GM20000 (cell line): ENCODE results near the gene SLC22A23.
A peak's percentile ranks its signal among the peaks of the same experiment; 100 is the strongest.

Source experiments
- DNase-seq: peaks from one replicate; pipeline ENCODE4 v3.0.0; 2012; ENCODE audit warnings: low spot score
- CTCF ChIP-seq: IDR thresholded peaks from 2 replicates; pipeline ENCODE4 v1.5.1; 2012; ENCODE audit warnings: mild to moderate bottlenecking, control low read depth; ENCODE audit errors: extremely low read depth, missing control alignments

Gene SLC22A23

DNA sequence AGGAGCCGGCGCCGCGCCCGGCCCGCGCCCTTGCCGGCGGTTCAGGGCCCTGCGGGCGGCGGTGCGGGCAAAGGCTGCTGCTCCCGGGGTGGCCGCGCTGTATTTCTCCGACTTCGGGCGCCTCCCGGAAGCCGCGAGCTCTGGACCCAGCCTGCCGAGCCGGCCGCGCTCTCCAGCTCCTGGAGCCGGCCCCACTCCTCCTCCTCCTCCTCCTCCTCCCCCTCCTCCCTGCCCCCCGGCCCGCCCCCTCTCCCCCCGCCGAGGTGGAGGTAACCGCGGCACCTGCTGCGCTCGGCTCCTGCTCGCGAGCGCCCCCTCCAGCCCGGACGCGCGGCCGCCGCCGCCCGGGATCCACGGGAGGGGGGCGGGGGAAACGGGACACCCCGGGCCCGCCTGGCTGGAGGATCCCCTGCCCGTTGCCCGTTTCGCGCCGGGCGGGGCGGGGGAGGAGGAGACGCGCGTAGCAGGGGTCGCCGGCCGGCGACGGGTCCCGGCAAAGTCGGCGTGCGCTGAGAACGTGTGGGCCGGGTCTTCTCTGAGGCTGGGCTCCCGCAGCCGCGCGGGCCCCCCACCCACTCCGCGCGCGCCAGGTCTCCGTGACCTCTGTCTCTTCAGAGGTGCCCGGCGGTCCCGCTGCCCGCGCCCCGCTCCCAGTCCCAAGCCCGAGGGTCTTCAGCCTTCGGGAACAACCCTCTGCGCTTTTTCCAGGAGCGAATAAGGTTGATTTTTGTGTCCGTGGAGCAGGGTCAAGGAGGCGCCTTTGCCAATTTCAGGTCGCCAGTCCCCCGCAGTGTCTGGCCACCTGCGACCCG is at the start of gene SLC22A23:
Gene SLC22A23 (minus strand): TSS at position 153 of the 812 bp plus-strand sequence. CDS start 491 bp downstream, outside the sequence.
- peak; percentile 95 for DNase-seq
- peak; percentile 90 for TF ChIP-seq CTCF

GRCh38 chr6:3506200-3506599 is 49.4 kb upstream of the SLC22A23 start:
- no peak for DNase-seq
- no peak for TF ChIP-seq CTCF

DNA sequence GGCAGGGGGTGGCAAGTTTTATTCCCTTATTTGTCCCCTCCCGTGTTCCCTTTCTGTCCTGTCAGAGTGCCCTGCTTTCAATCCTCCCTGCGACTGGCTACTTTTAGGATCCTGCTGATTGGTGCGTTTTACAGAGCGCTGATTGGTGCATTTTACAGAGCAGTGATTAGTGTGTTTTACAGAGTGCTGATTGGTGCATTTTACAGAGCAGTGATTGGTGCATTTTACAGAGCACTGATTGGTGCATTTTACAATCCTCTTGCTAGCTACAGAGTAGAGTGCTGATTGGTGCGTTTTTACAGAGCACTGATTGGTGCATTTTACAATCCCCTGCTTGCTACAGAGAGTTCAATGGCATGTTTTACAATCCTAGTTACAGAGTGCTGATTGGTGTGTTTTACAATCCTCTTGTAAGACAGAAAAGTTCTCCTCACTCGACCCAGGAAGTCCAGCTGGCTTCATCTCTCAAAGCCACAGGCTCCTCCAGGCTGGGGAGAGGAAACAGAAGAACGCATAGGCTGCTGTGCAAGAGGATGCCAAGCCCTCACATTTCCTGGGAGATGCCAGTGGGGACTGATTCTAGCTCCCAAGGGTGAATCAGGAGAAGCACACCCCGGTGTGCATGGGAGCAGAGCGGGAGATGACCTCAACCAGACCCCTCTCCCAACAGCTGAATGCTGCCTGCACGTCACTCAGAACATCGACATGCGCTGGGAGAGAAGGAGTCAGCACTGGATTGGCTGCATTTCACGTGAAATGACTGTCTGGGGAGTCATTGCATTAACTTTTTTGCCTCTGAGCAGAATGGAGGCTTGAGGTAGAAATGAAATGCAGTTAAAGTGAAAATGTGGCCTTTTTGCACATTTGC is 48.3 kb upstream of the SLC22A23 start:
- DNase-seq: no peak
- no peak for TF ChIP-seq CTCF

GRCh38 chr6:3504354-3504753 is 47.5 kb upstream of the SLC22A23 start:
- no peak for DNase-seq
- no peak for TF ChIP-seq CTCF

DNA sequence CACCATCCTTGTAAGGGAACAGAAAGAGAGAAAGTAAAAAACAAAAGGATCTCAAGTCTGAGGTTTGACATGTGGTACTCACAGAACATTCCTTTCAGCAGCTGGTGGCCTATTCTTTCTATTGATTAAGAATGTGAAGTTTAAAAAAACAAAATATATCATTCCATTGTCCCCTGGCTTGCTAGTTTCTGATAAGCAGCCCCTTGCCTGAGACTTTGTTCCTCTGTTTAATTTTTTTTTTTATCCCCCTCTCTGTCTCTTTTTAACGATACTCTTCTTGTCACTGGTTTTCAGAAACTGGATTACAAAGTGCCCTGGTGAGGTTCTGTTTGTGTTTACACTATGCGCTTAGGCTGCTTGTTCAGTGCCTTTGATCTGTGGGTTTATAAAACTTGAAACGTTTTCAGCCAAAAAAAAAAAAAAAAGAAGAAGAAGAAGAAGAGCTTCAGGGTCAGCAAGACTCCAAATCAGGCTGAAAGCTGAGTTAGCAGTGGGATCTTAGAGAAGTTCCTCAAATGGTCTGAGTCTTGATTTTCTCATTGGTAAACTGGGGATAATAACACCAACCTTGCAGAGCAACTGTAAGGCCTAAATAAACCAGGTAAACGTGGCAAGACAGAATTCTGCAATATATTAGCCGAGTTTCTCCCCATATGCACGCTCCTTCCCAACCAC is 45.1 kb upstream of the SLC22A23 start:
- DNase-seq: no peak
- TF ChIP-seq CTCF: no peak

- TF ChIP-seq CTCF: no peak
Observed at GRCh38 chr6:3500262-3501014, 43.6 kb upstream of the SLC22A23 start.

More at GRCh38 chr6:3500262-3501014, 43.6 kb upstream of the SLC22A23 start:
- no peak for DNase-seq
